Measurements from ENCODE around the gene ATP5F1E.

- no peak for TF ChIP-seq POLR2A (IDR thresholded peaks at IDR 0.05; ENCODE audit: low read depth, low read length)
- TF ChIP-seq POLR2AphosphoS5 (IDR thresholded peaks at IDR 0.05; ENCODE audit: low read depth, low read length), result no peak
- TF ChIP-seq SPI1 (IDR thresholded peaks at IDR 0.05; ENCODE audit: low read depth, low read length), result no peak
- TF ChIP-seq POU2F2 (IDR thresholded peaks at IDR 0.05; ENCODE audit: low read depth, low read length), result no peak
Measured at GRCh38 chr20:59044796-59045195, 12.7 kb upstream of the ATP5F1E start.

Data from GM12891 (cell line).